Effector CD4-positive, alpha-beta T cell (primary cell): ENCODE data around the gene NALCN.
"Not testable (repeated sequence)": the region's sequence is repeated elsewhere in the genome, so short reads cannot be mapped to it uniquely, and the experiment has no call there.

Source experiments
- DNase-seq: peaks from one replicate; pipeline ENCODE4 v3.0.0-alpha.2; 2020

NALCN gene

DNA sequence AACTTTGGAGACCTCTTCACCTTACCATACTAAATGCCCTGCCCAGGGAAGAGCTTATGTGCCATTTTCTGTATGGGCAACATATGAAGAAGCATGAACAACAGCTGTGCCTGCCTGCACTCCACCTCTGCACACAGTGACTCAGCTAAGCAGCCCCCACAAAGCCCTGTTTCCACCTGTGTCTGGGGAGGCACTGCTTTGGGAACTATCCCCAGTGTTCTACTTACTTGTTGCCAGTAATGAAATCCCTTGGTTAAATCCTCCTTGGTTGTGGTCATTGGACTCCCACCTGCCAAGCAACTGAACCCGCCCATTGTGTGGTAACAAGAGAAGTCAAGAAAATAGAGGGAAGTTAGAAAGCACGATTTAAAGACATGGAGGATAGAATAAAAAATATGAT is 84.6 kb downstream of the NALCN start:
- DNase-seq: no peak

GRCh38 chr13:101327871-101328270 is 88.4 kb downstream of the NALCN start:
- no peak for DNase-seq

- no peak for DNase-seq
Observed at GRCh38 chr13:101326710-101327109, 89.6 kb downstream of the NALCN start.

DNA sequence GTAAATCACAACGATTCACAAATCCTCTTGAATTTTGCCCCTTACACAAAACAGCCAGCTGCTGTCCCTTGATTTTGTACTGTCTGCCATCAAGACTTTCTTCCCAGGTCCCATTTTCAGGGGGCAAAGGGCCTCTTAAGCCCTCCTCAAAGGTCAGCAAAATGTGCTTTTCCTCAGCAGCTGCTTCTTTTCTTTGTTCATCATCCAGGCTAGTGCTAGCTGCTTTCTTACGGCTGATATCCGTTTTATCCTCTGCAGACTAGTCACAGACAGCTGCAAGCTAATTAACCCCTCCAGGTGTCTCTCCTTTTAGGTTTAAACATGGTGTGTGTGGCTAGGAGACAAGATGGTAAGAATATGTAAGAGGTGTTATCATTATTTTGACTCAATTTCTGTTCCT is 90.9 kb downstream of the NALCN start:
- no peak for DNase-seq

DNA sequence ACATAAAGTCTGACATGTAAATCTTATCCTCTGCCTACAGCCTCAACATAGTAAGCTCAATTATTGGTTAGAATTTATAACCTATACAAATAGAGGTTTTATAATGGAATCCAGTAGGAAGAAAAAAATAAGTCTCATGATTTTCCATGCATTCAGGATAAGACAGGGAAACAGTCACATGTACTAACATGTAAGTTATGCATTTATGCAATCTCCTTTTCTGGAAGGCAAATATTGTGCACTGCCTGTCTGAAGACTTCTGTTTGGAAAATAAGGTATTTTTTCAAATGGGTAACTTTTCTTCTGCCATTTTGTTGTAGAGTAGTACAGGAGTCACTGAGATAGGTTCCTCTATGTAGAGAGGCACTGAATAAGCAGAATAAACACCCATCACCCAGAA is 92.7 kb downstream of the NALCN start:
- DNase-seq: no peak

- no peak for DNase-seq
Observed at GRCh38 chr13:101317986-101318523, 98.3 kb downstream of the NALCN start.

DNA sequence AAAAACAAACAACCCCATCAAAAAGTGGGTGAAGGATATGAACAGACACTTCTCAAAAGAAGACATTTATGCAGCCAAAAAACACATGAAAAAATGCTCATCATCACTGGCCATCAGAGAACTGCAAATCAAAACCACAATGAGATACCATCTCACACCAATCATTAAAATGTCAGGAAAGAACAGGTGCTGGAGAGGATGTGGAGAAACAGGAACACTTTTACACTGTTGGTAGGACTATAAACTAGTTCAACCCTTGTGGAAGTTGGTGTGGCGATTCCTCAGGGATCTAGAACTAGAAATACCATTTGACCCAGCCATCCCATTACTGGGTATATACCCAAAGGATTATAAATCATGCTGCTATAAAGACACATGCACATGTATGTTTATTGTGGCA is 102.8 kb downstream of the NALCN start:
- not testable (repeated sequence) for DNase-seq

- no peak for DNase-seq
Observed at GRCh38 chr13:101309014-101309619, 107.2 kb downstream of the NALCN start.

DNA sequence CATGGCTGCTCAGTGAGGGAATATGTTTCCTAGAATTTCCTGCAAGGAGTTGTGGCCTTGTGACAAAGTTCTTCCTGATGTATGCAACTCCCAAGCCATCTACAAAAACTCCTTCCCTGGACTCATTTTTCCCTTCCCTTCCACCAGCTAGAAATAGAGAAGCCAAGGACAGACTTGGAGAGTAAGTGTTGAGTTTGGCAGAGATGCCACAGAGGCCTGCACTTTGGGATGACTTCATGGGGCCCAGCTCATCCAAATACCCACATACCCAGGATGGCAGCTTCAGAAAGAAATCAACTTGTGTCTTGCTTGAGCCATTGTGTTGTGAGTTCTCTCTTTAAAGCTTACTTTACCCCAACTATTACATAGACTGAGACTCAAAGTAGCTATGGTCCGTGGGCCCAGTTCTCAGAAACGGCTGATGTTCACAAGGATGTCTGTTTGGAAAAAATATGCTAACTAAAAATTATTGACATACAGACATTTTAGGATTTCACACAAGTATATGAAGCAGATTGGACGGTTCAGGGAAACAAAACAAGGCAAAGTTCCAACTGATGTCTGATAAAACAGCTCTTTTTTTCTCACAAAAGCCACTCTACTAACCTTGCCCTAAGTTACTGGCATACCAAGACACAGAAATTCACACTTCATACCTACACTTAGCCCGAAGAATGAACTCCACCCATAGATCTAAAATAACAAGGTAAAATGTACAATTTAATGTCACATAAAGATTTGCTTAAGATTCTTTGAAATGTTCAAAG is 107.9 kb downstream of the NALCN start:
- no peak for DNase-seq

- DNase-seq: no peak
Observed at GRCh38 chr13:101307181-101307701, 109.1 kb downstream of the NALCN start.

- DNase-seq: no peak
Observed at GRCh38 chr13:101306773-101307172, 109.5 kb downstream of the NALCN start.

GRCh38 chr13:101305981-101306411 is 110.3 kb downstream of the NALCN start:
- no peak for DNase-seq

- DNase-seq: no peak
Observed at GRCh38 chr13:101303521-101303920, 112.8 kb downstream of the NALCN start.

- no peak for DNase-seq
Observed at GRCh38 chr13:101301053-101301452, 115.3 kb downstream of the NALCN start.

GRCh38 chr13:101300531-101300930 is 115.8 kb downstream of the NALCN start:
- no peak for DNase-seq

- DNase-seq: no peak
Observed at GRCh38 chr13:101298517-101298916, 117.8 kb downstream of the NALCN start.

GRCh38 chr13:101297794-101298193 is 118.5 kb downstream of the NALCN start:
- DNase-seq: no peak

DNA sequence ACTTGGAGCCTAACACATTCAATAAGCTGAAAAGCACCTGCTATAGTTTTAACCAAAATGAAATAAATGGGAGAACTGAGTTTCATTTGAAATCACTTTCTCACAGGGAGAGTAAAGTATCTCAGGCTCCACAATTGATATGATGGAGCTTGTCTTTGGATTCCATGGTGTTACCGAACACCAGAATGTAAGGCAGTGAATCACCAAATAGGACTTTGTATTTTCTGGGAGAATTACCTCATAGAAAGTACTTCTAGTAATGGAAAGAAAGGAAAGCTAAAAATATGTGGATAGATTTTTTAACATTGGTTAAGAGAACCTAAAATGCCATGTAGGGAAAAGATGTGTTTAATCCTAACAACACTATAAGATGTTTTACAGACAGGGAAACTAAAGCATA is 123.6 kb downstream of the NALCN start:
- no peak for DNase-seq

DNA sequence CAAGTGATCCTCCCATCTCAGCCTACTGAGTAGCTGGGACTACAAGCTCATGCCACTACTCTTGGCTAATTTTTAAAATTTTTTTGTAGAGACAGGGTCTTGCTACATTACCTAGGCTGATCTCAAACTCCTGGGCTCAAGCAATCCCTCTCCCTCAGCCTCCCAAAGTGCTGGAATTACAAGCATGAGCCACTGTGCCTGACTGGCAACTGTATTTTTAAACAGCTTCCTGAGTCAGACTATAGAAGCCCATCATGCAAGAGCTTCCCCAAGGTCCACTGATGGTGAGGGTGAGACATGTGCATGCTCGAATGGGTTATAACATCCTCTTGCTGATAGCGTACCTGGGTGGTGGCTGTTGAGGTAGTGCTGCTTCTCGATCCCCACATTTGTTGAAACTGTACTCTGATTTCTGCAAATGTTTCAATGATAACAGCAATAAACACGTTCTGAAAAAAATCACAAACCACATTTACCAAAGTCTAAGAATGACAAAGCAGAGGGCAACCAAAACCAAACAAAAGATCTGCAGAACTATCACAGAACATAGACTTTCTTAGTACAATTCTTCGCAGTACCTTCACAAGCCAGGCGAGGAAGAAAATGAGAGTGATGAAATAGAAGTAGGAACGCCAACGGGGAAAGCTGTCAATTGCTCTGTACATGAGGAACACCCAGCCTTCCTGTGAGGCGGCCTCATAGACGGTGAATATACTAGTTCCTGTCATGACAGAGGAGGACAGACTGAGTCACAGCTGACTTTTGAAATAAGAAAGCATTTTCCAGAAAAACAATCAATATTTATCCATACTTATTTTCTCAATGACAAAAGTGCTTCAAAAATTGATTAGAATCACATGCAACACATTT is 124.4 kb downstream of the NALCN start:
- no peak for DNase-seq

GRCh38 chr13:101291206-101291605 is 125.1 kb downstream of the NALCN start:
- DNase-seq: no peak

GRCh38 chr13:101289764-101290163 is 126.5 kb downstream of the NALCN start:
- DNase-seq: no peak

- DNase-seq: no peak
Observed at GRCh38 chr13:101283782-101284181, 132.5 kb downstream of the NALCN start.

DNA sequence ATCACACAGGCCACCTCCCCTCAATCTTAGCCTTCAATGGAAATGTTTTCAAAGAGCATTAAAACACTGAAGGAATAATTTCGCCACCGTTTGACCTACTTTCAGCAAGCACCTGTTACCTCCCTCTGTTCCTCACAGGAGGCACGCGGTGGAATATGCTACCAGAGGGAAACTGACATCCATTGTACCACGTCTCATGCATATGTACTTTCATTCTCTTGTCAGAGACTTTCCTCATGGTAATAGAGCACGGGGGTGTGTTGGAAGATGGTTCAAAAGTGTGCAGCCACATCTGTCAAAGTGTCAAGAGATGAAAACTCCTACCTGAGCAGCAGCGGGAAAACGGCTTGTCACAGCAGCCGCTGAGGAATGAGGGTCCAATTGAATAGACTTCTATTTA is 143.4 kb downstream of the NALCN start:
- DNase-seq: no peak
